Ovary (tissue), 3 donors: Measurements from ENCODE around the gene SUMF1.

Experiments used
- EP300 ChIP-seq: sonication (generic); formaldehyde crosslinking; IDR thresholded peaks from one replicate; pipeline ENCODE4 v1.6.1; 2017; ENCODE audit warnings: antibody characterized with exemption
- POLR2A ChIP-seq: fragments of 450-650 bp; IDR thresholded peaks from one replicate; pipeline ENCODE4 v1.6.1; 2017; ENCODE audit warnings: antibody characterized with exemption, mild to moderate bottlenecking, moderate library complexity
- TF ChIP-seq, protein P1 (sequence below), 3 donors: fragments of 450-650 bp in 2 of 3; fragments of 200-600 bp in 1 of 3; IDR thresholded peaks; one replicate each; pipeline versions ENCODE4 v1.5.1 to v1.8.0; 2016 to 2022; ENCODE audit warnings: antibody characterized with exemption in 3 of 3, mild to moderate bottlenecking in 1 of 3
- donor health status: DM: no; HTN: no; CAD: no.

DNA sequence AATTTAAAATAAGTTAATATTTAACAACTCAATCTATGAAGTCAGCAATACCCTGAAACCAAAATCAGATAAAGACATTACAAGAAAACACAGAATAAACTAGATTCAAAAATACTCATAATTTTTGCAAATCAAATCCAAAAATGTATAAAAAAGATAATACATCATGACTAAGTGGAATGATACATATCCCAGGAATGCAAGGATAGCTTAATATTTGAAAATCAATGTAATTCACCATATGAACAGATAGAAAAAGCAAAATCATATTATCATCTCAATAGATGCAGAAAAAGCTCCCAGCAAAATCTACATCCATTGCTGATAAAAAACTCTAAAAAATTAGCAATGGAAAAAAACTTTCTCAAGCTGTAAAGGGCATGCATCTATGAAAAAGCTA lies 93.4 kb downstream of the SUMF1 start:
- TF ChIP-seq, protein P1, sequence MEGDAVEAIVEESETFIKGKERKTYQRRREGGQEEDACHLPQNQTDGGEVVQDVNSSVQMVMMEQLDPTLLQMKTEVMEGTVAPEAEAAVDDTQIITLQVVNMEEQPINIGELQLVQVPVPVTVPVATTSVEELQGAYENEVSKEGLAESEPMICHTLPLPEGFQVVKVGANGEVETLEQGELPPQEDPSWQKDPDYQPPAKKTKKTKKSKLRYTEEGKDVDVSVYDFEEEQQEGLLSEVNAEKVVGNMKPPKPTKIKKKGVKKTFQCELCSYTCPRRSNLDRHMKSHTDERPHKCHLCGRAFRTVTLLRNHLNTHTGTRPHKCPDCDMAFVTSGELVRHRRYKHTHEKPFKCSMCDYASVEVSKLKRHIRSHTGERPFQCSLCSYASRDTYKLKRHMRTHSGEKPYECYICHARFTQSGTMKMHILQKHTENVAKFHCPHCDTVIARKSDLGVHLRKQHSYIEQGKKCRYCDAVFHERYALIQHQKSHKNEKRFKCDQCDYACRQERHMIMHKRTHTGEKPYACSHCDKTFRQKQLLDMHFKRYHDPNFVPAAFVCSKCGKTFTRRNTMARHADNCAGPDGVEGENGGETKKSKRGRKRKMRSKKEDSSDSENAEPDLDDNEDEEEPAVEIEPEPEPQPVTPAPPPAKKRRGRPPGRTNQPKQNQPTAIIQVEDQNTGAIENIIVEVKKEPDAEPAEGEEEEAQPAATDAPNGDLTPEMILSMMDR (IDR thresholded peaks at IDR 0.05), result no peak
- no peak for TF ChIP-seq POLR2A
- TF ChIP-seq EP300, result no peak
